Nephron progenitor cell (in vitro differentiated cells): Measurements from ENCODE around the gene ZDHHC15.
"Not testable (repeated sequence)": the region's sequence is repeated elsewhere in the genome, so short reads cannot be mapped to it uniquely, and the experiment has no call there.

Experiments used
- DNase-seq: peaks from one replicate; pipeline ENCODE4 v3.0.0; 2021
- H3K27ac Mint-ChIP-seq: 2 replicates; pipeline ENCODE4 v1.8.0; 2021; ENCODE audit warnings: mild to moderate bottlenecking, moderate library complexity, mixed read lengths
- H3K27me3 Mint-ChIP-seq: 2 replicates; pipeline ENCODE4 v1.8.0; 2021; ENCODE audit warnings: mild to moderate bottlenecking, low read depth, mixed read lengths; ENCODE audit not compliant: poor library complexity
- H3K36me3 Mint-ChIP-seq: 2 replicates; pipeline ENCODE4 v1.8.0; 2021; ENCODE audit warnings: low read depth, mixed read lengths
- H3K4me1 Mint-ChIP-seq: 2 replicates; pipeline ENCODE4 v1.8.0; 2021; ENCODE audit warnings: mixed read lengths
- H3K4me3 Mint-ChIP-seq: 2 replicates; pipeline ENCODE4 v1.8.0; 2021; ENCODE audit warnings: mild to moderate bottlenecking, moderate library complexity, mixed read lengths
- H3K9me3 Mint-ChIP-seq: 2 replicates; pipeline ENCODE4 v1.8.0; 2021; ENCODE audit warnings: mild to moderate bottlenecking, moderate library complexity, mixed read lengths
- CTCF ChIP-seq: fragments of 200-600 bp; sonication (generic); IDR thresholded peaks from 2 replicates; pipeline ENCODE4 v1.5.0; 2021; ENCODE audit warnings: antibody characterized with exemption

Gene ZDHHC15

GRCh38 chrX:75522565-75523431 is at the start of gene ZDHHC15:
Gene ZDHHC15, minus strand, starts transcription at chrX:75523037. Its CDS starts 13 bp downstream, at chrX:75523024.
- Mint-ChIP-seq H3K9me3 (peaks cover 61% of the 10 kb centered on the region), H3K4me3 (peak within 1 kb of the TSS; percentile 95), H3K27me3 (peaks cover 5% of the 10 kb centered on the region), H3K36me3 (peaks cover 7% of the 10 kb centered on the region), H3K27ac (peak within 1 kb of the TSS; percentile 91), H3K4me1 (peaks cover 26% of the 10 kb centered on the region)
- TF ChIP-seq CTCF, result no peak
- DNase-seq, result peak; percentile 58

- H3K36me3 Mint-ChIP-seq, H3K4me1 Mint-ChIP-seq, H3K27ac Mint-ChIP-seq, H3K4me3 Mint-ChIP-seq, DNase-seq, H3K27me3 Mint-ChIP-seq: not testable (repeated sequence)
- H3K9me3 Mint-ChIP-seq, result peaks cover 60% of the 10 kb centered on the region
These were observed 37.7 kb upstream of the ZDHHC15 start for GRCh38 chrX:75560544-75560943.

GRCh38 chrX:75547783-75548182 is 24.9 kb upstream of the ZDHHC15 start:
- H3K9me3 Mint-ChIP-seq, result peaks cover 65% of the 10 kb centered on the region
- H3K27me3 Mint-ChIP-seq, result peaks cover 3% of the 10 kb centered on the region
- no peaks in the 10 kb centered on the region for H3K36me3 Mint-ChIP-seq
- no peaks in the 10 kb centered on the region for H3K4me1 Mint-ChIP-seq
- H3K4me3 Mint-ChIP-seq, result no peak overlapping the region
- no peak for DNase-seq
- no peak overlapping the region for H3K27ac Mint-ChIP-seq
- TF ChIP-seq CTCF, result no peak

GRCh38 chrX:75546724-75547511 is 24.1 kb upstream of the ZDHHC15 start:
- no peaks in the 10 kb centered on the region for H3K36me3 Mint-ChIP-seq
- H3K27ac Mint-ChIP-seq, result no peak overlapping the region
- H3K27me3 Mint-ChIP-seq, result peaks cover 3% of the 10 kb centered on the region
- peaks cover 67% of the 10 kb centered on the region for H3K9me3 Mint-ChIP-seq
- H3K4me3 Mint-ChIP-seq, result no peak overlapping the region
- TF ChIP-seq CTCF, result no peak
- no peaks in the 10 kb centered on the region for H3K4me1 Mint-ChIP-seq
- no peak for DNase-seq

GRCh38 chrX:75544786-75545185 is 21.9 kb upstream of the ZDHHC15 start:
- peaks cover 3% of the 10 kb centered on the region for H3K27me3 Mint-ChIP-seq
- H3K27ac Mint-ChIP-seq, result no peak overlapping the region
- H3K4me3 Mint-ChIP-seq, result no peak overlapping the region
- no peak for DNase-seq
- peaks cover 57% of the 10 kb centered on the region for H3K9me3 Mint-ChIP-seq
- no peaks in the 10 kb centered on the region for H3K4me1 Mint-ChIP-seq
- H3K36me3 Mint-ChIP-seq, result no peaks in the 10 kb centered on the region
- no peak for TF ChIP-seq CTCF

GRCh38 chrX:75483933-75484332 is 38.9 kb downstream of the ZDHHC15 start:
- Mint-ChIP-seq H3K4me3 (no peak overlapping the region), H3K36me3 (peaks cover 21% of the 10 kb centered on the region), H3K9me3 (peaks cover 48% of the 10 kb centered on the region), H3K27ac (no peak overlapping the region), H3K27me3 (no peaks in the 10 kb centered on the region), H3K4me1 (no peaks in the 10 kb centered on the region)
- no peak for TF ChIP-seq CTCF
- no peak for DNase-seq

- not testable (repeated sequence) for H3K27me3 Mint-ChIP-seq
- H3K9me3 Mint-ChIP-seq, result peaks cover 79% of the 10 kb centered on the region
These were observed 61.1 kb downstream of the ZDHHC15 start for GRCh38 chrX:75461780-75462179.

More at GRCh38 chrX:75461780-75462179, 61.1 kb downstream of the ZDHHC15 start:
- H3K27ac Mint-ChIP-seq, DNase-seq, H3K4me1 Mint-ChIP-seq, H3K4me3 Mint-ChIP-seq: not testable (repeated sequence)
- H3K36me3 Mint-ChIP-seq, result peaks cover 26% of the 10 kb centered on the region
